GM19351 (cell line): Measurements from ENCODE around the gene RIPK3.
"Not testable (repeated sequence)": the region's sequence is repeated elsewhere in the genome, so short reads cannot be mapped to it uniquely, and the experiment has no call there.

Source experiments
- ATAC-seq: cut with Tn5 transposase; IDR thresholded peaks from one replicate; pipeline ENCODE4 v1.9.1; 2021; ENCODE audit warnings: mild to moderate bottlenecking, moderate library complexity; ENCODE audit not compliant: unreplicated experiment

The RIPK3 gene

GRCh38 chr14:24339284-24340151 lies at the start of gene RIPK3:
TSS of gene RIPK3 (minus strand) at chr14:24339991. CDS start at chr14:24339826, 165 bp downstream.
- peak; percentile 88 for ATAC-seq

GRCh38 chr14:24389226-24389848 lies 49.5 kb upstream of the RIPK3 start:
- no peak for ATAC-seq

- no peak for ATAC-seq
Measured at GRCh38 chr14:24388474-24389179, 48.8 kb upstream of the RIPK3 start.

- not testable (repeated sequence) for ATAC-seq
Measured at GRCh38 chr14:24387579-24387978, 47.8 kb upstream of the RIPK3 start.

GRCh38 chr14:24387009-24387345 lies 47.2 kb upstream of the RIPK3 start:
- no peak for ATAC-seq

GRCh38 chr14:24385524-24385923 lies 45.7 kb upstream of the RIPK3 start:
- ATAC-seq = no peak

GRCh38 chr14:24384169-24384568 lies 44.4 kb upstream of the RIPK3 start:
- no peak for ATAC-seq

- no peak for ATAC-seq
Measured at GRCh38 chr14:24382064-24382371, 42.2 kb upstream of the RIPK3 start.

GRCh38 chr14:24381363-24382063 lies 41.7 kb upstream of the RIPK3 start:
- ATAC-seq = no peak

GRCh38 chr14:24379907-24380730 lies 40.3 kb upstream of the RIPK3 start:
- ATAC-seq = no peak

GRCh38 chr14:24378981-24379906 lies 39.5 kb upstream of the RIPK3 start:
- ATAC-seq = no peak

GRCh38 chr14:24378327-24378726 lies 38.5 kb upstream of the RIPK3 start:
- no peak for ATAC-seq

GRCh38 chr14:24377657-24378056 lies 37.9 kb upstream of the RIPK3 start:
- no peak for ATAC-seq

- no peak for ATAC-seq
Measured at GRCh38 chr14:24377126-24377525, 37.3 kb upstream of the RIPK3 start.

GRCh38 chr14:24376448-24377070 lies 36.8 kb upstream of the RIPK3 start:
- ATAC-seq = no peak

GRCh38 chr14:24372701-24373416 lies 33.1 kb upstream of the RIPK3 start:
- no peak for ATAC-seq

- not testable (repeated sequence) for ATAC-seq
Measured at GRCh38 chr14:24371605-24372004, 31.8 kb upstream of the RIPK3 start.

GRCh38 chr14:24370748-24371147 lies 31.0 kb upstream of the RIPK3 start:
- ATAC-seq = no peak
